Cardiac septum (tissue), 1 donor: ENCODE data around the gene GPR17. TPM values are rescaled to one million over a fixed set of nuclear protein-coding genes. Genes with fewer than 3 reads are reported as not detected.

Experiments
- DNase-seq: peaks from one replicate; pipeline ENCODE4 v3.0.0-alpha.2; 2020; ENCODE audit warnings: low spot score
- intact Hi-C: fragments of 100-400 bp; cut with DNase I; formaldehyde crosslinking; loops from one replicate; pipeline ENCODE4 v1.14.0; 2022
- total RNA-seq: library from RNA; stranded (reverse); fragmentation: NEBNext Ultra II Directional; extraction: Animal tissue kit (Norgen Biotek cat#: 25700); gene quantifications from one replicate; pipeline ENCODE4 v1.2.1, GENCODE V29; 2021
- donor health status: DM: no; HTN: no; CAD: no.

Gene GPR17
- total RNA-seq, 1 donor from 2014 or later = 0.19 TPM

GRCh38 chr2:127612111-127612822 lies 33.7 kb upstream of the GPR17 start:
- peak; percentile 35 for DNase-seq
- intact Hi-C loops = no loop called here

DNA sequence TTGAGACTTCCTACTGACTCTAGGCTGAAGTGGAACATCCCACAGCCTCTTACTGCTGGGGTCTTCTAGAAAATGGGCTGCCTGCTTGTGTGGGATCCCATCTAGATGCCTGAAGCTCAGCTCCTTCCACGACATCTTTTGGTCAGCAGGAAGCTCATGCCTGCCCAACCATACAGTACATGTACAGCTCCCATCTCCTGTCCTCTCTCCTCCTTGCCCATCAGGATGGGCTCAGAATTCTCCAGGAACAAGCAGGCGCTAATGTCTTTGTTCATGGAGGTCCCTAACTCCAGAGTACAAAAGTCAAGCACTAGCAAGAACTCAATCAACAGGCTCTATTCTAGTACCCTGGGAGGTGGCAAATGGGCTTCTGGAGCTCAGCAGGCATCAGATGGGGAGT lies 31.7 kb upstream of the GPR17 start:
- intact Hi-C loops = no loop called here
- peak; percentile 55 for DNase-seq

GRCh38 chr2:127614731-127615130 lies 31.2 kb upstream of the GPR17 start:
- DNase-seq = peak; percentile 72
- intact Hi-C loops = no loop called here

GRCh38 chr2:127615511-127616166 lies 30.3 kb upstream of the GPR17 start:
- peak; percentile 65 for DNase-seq

GRCh38 chr2:127618551-127619202 lies 27.3 kb upstream of the GPR17 start:
- intact Hi-C loops = no loop called here
- peak; percentile 27 for DNase-seq

More at GRCh38 chr2:127615511-127616166, 30.3 kb upstream of the GPR17 start:
- intact Hi-C loops = no loop called here

- intact Hi-C loops = no loop called here
- no peak for DNase-seq
Measured at GRCh38 chr2:127619203-127619590, 26.8 kb upstream of the GPR17 start.

DNA sequence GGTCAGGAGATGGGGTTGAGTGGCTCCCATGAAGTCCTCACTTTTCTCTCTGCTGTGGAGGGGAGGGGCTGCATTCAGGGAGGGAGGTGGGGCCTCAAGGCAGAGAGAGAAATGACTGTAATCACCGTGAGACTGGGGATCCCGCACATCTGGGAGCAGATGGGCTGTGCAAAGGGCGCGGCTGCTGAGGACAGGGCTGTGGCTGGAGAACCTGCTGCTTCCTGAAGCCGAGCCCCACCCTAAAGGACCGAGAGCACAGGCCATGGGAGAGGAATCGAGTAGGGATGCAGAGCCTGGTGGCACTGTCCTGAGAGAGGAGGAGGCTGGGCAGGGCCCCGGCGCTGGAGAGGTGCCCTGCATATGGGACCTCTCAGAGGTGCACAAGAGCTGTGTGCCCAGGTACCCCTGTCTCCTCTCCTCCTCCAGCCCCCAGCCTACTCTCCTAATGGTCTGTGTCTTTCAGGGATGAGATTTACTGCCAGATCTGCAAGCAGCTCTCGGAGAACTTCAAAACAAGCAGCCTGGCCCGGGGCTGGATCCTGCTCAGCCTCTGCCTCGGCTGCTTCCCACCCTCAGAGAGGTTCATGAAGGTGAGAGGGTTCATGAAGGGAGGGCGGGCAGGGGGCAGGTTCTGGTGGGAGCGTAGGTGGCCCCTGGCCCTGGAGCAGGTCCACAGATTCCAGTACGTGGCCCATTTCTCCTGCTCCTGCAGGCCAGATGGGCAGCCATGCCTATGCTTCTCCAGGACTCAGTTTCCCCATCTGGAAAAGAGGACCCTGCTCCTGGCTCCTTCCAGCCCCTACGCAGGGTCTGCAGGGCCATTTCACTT lies 25.9 kb upstream of the GPR17 start:
- intact Hi-C loops = no loop called here
- peak; percentile 65 for DNase-seq

GRCh38 chr2:127620866-127621265 lies 25.1 kb upstream of the GPR17 start:
- intact Hi-C loops = no loop called here
- no peak for DNase-seq

DNA sequence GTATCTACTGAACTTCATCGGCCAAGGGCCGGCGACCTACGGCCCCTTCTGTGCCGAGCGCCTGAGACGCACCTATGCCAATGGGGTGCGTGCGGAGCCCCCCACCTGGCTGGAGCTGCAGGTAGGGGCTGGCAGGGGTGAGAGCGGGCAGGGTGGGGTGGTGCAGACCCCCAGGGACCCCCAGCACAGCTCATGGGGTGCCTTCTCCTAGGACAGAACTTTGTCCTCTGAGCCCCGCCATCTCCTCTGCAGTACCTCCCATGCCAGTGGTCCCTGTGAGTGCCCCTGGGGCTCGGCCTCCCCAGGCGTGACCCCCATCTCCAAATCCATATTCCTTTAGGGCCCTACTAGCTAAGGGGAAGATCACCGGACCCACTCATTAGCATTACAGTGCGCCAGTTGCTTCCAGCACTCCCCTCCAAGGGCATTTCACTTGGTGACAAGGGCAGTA lies 23.9 kb upstream of the GPR17 start:
- peak; percentile 60 for DNase-seq

GRCh38 chr2:127622561-127623387 lies 23.2 kb upstream of the GPR17 start:
- intact Hi-C loops = no loop called here

More for the DNA sequence above, 23.9 kb upstream of the GPR17 start:
- intact Hi-C loops = no loop called here

GRCh38 chr2:127623388-127624319 lies 22.3 kb upstream of the GPR17 start:
- DNase-seq = peak; percentile 70

More at GRCh38 chr2:127622561-127623387, 23.2 kb upstream of the GPR17 start:
- peak; percentile 74 for DNase-seq

GRCh38 chr2:127624320-127624755 lies 21.6 kb upstream of the GPR17 start:
- DNase-seq = peak; percentile 26
- intact Hi-C loops = no loop called here

More at GRCh38 chr2:127623388-127624319, 22.3 kb upstream of the GPR17 start:
- intact Hi-C loops = no loop called here

DNA sequence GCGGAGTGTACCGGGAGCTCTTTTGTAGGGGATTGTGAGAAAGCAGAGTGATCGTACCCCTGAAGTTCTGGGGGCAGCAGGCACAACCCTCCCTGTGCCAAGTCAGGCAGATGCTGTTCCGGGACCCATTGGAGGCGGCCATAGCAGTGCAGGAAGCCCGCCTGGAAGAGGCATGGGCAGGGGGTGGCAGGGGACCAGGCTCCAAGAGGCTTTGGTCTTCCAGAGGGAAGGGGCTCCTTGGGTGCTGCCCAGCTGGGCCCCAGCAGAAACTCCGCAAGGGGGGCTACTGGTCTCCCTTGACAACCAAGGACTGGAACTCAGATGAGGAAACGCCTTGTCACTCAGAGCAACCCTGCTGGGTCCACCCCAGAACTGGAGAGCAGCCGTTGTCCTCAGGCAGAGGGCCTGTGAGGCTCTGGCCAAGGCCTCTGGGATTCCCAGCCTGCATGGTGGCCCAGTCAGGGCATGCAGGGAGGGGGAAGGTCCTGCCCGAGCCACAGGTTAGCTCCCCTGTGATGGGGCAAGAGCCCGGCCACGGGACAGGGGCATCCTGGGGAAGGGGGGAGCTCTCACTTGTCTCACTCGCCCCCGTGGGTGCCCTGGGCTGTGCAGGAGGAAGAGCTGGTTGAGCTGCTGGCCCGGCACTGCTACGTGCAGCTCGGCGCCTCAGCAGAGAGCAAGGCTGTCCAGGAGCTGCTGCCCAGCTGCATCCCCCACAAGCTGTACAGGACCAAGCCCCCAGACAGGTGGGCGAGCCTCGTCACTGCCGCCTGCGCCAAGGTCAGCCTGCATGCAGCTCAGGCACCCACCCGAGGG lies 21.0 kb upstream of the GPR17 start:
- intact Hi-C loops = no loop called here
- peak; percentile 64 for DNase-seq

DNA sequence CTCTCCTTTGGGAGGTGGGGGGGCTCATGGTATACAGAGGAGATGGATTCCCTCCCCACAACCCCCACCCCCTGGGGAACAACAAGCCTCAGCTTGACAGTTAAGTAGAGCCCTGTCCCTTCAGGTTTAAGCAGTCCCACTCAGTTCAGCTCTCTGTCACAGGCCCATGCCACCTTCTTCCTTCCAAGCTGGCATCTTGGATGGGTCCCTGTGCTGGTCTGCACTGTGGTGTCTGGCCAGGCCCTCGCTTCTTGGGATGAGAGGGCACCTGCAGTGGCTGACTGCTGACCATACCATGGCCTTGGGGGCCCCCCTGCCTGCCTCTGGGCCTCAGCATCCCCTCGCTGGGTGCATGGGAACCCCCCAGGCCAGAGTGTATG lies 20.4 kb upstream of the GPR17 start:
- DNase-seq = no peak
- intact Hi-C loops = no loop called here

DNA sequence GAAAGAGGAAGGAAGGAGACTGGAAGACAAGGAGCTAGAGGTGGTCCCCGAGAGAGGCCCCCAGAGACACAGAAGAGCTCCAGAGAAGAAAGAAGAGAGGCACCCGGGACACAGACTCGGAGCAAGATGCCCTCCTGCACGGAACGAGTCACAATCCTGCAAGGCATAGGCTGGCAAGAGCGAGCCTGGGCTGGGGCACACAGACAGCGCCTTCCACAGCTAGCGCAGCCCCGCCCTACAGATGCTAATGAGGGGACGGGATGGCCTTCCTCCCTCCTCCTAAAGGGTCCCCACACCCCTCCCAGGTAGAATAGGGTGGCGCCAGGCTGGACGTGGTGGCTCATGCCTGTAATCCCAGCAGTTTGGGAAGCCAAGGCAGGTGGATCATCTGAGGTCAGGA lies 19.8 kb upstream of the GPR17 start:
- DNase-seq = no peak
- intact Hi-C loops = no loop called here

DNA sequence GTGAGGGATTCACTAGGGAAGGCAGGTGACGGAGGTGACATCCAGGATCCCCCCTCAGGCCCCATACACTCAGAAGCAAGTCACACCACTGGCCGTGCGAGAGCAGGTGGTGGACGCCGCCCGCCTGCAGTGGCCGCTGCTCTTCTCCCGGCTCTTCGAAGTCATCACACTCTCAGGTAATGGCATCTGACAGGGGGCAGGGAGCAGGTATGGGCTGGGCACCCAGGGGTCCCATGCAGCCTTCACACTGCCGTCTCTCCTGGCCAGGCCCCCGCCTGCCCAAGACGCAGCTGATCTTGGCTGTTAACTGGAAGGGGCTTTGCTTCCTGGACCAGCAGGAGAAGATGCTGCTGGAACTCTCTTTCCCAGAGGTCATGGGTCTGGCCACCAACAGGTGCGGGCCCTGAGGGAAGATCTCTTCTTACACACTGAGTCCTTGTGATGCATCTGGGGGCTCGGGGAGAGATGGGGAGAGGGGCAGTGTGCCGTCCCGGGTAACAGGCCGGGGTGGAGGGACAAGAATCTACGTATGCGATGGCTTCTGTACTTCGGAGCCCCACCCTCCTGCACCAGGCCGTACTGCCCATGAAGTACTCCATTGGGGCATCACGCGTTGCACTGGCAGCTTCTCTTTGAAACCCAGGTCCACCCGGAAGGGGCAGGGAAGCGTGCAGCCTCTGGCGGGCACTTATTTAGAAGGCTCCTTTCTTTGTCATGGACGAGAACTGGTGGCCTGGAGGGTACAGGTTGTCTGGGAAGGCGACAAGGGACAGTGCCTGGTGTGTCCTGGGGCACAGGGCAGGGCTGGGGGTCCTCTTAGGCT lies 18.8 kb upstream of the GPR17 start:
- intact Hi-C loops = no loop called here

More for the DNA sequence above, 18.8 kb upstream of the GPR17 start:
- DNase-seq = no peak
